ENCODE data around the gene SLC1A5. TPM values are rescaled to one million over a fixed set of nuclear protein-coding genes. Genes with fewer than 3 reads are reported as not detected.
A peak's percentile ranks its signal among the peaks of the same experiment; 100 is the strongest.

SLC1A5 gene
- total and polyA plus RNA-seq, 7 experiments from 2014 or later: 1.1 to 120 (median 5.3) TPM

- peaks cover 21 to 26% of the 10 kb centered on the region in 2 donors for H3K4me1 ChIP-seq (ENCODE audit: control insufficient read depth in 2 of 2, insufficient read depth in 2 of 2, low read length in 2 of 2)
- ATAC-seq: no peak
- H3K27ac ChIP-seq (ENCODE audit: low read depth, low read length): no peak overlapping the region
- peak in 8 of 9 donors; percentile 55 to 78 (median 64) for DNase-seq
- Mint-ChIP-seq H3K4me1 (peaks cover 26 to 46% (median 39%) of the 10 kb centered on the region in 7 donors), H3K4me3 (peak overlapping the region in 9 of 10 donors; percentile 16 to 97 (median 72)), H3K36me3 (peaks cover 3 to 8% (median 4%) of the 10 kb centered on the region in 5 donors), H3K27ac (peak overlapping the region in 7 of 9 donors; percentile 53 to 82 (median 75)), H3K9me3 (no peaks in the 10 kb centered on the region), H3K27me3 (no peaks in the 10 kb centered on the region)
- intact Hi-C loops (cut with micrococcal nuclease): loop anchor here (1.0 to 5.0 kb wide), 6 partner anchors 36 to 219 kb away; partner anchors contain the start of genes CALM3 (in 1 of the 2) and SLC1A5 (in 1 of the 2)
- H3K27me3 ChIP-seq (ENCODE audit: control insufficient read depth in 2 of 2, insufficient read depth in 2 of 2, low read length in 2 of 2): no peaks in the 10 kb centered on the region
- no peak overlapping the region for H3K4me3 ChIP-seq (ENCODE audit: low read length)
- H3K9me3 ChIP-seq (ENCODE audit: control insufficient read depth in 2 of 3, low read length in 3 of 3): no peaks in the 10 kb centered on the region
- POLR2A ChIA-PET: interaction anchor here (0.6 kb wide), 1 partner anchor 34 kb away, joined by 3 read pairs; no protein-coding TSS in a partner anchor
- CTCF ChIA-PET: interaction anchor here (0.7 to 1.6 kb wide), 4 partner anchors 25 to 258 kb away, joined by 3 to 7 read pairs (median 4); no protein-coding TSS in a partner anchor
- peaks cover 0 to 15% (median 4%) of the 10 kb centered on the region in 3 experiments for H3K36me3 ChIP-seq (ENCODE audit: control insufficient read depth in 2 of 3, insufficient read depth in 3 of 3, low read length in 3 of 3)
These were observed 39.9 kb downstream of the SLC1A5 start for GRCh38 chr19:46748325-46749109.

DNA sequence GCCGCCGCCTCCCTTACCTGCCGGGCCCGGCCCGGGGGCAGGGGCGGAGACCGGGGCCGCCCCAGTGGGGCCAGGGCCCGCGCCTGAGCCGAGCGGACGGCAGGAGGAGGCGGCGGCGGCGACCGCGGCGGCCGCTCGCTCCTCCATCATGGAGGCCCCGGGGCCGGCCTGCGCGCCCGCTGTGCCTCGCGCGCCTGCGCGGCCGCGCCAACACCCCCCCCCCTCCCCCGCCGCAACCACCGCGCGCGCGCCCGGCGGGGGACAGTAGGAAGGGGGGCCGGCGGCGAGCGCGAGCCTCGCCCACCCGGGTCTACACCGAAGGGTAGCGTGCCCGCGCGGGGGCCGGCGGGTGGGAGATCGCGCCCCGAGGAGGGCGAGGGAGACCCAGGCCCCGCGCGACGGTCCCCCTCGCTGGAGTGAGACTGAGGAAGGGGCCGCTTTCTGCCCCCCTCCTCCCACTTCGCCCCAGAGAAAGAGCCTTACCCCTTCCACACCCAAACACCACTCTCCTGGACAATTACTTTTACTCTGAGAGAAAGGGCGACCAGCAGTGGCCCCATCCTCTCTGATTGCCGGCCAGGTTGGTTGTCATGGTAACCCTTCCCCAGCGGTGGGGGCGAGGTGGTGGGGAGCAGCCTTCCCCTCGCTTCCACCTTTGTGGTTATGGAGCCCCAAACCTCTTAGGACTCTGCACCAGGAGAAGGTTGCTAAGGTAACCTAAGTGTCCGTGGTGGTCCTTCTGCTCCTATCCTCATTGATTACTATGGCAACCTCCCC, 41.9 kb downstream of the SLC1A5 start, which contains the start of gene STRN4:
STRN4 (minus strand) TSS at position 170 of the 777 bp plus-strand sequence; CDS start at position 150, 20 bp downstream.
- H3K4me1 ChIP-seq (ENCODE audit: control insufficient read depth in 2 of 2, insufficient read depth in 2 of 2, low read length in 2 of 2): peaks cover 21 to 26% of the 10 kb centered on the region in 2 donors
- peak within 1 kb of the TSS; percentile 91 for H3K27ac ChIP-seq (ENCODE audit: low read depth, low read length)
- peak within 1 kb of the TSS; percentile 73 for H3K4me3 ChIP-seq (ENCODE audit: low read length)
- Mint-ChIP-seq H3K4me1 (peaks cover 43 to 64% (median 58%) of the 10 kb centered on the region in 7 donors), H3K9me3 (no peaks in the 10 kb centered on the region), H3K27ac (peak within 1 kb of the TSS; percentile 74 to 94 (median 87)), H3K36me3 (peaks cover 0 to 4% (median 4%) of the 10 kb centered on the region in 5 donors), H3K4me3 (peak within 1 kb of the TSS; percentile 84 to 97 (median 90)), H3K27me3 (no peaks in the 10 kb centered on the region)
- peaks cover 0 to 18% (median 4%) of the 10 kb centered on the region in 3 experiments for H3K36me3 ChIP-seq (ENCODE audit: control insufficient read depth in 2 of 3, insufficient read depth in 3 of 3, low read length in 3 of 3)
- intact Hi-C loops (cut with micrococcal nuclease): loop anchor here (1.0 to 5.0 kb wide), 9 partner anchors 28 to 302 kb away; partner anchors contain the start of genes CALM3 (in 1 of the 2), SLC1A5 (in 1 of the 2) and TMEM160 (in 1 of the 2)
- POLR2A ChIA-PET: no interaction called here
- CTCF ChIA-PET: interaction anchor here (0.6 to 0.7 kb wide), 2 partner anchors 56 to 235 kb away, joined by 3 to 5 read pairs; no protein-coding TSS in a partner anchor
- no peaks in the 10 kb centered on the region for H3K9me3 ChIP-seq (ENCODE audit: control insufficient read depth in 2 of 3, low read length in 3 of 3)
- peak in 8 of 9 donors; percentile 29 to 65 (median 50) for DNase-seq
- H3K27me3 ChIP-seq (ENCODE audit: control insufficient read depth in 2 of 2, insufficient read depth in 2 of 2, low read length in 2 of 2): no peaks in the 10 kb centered on the region
- peak; percentile 87 for ATAC-seq

DNA sequence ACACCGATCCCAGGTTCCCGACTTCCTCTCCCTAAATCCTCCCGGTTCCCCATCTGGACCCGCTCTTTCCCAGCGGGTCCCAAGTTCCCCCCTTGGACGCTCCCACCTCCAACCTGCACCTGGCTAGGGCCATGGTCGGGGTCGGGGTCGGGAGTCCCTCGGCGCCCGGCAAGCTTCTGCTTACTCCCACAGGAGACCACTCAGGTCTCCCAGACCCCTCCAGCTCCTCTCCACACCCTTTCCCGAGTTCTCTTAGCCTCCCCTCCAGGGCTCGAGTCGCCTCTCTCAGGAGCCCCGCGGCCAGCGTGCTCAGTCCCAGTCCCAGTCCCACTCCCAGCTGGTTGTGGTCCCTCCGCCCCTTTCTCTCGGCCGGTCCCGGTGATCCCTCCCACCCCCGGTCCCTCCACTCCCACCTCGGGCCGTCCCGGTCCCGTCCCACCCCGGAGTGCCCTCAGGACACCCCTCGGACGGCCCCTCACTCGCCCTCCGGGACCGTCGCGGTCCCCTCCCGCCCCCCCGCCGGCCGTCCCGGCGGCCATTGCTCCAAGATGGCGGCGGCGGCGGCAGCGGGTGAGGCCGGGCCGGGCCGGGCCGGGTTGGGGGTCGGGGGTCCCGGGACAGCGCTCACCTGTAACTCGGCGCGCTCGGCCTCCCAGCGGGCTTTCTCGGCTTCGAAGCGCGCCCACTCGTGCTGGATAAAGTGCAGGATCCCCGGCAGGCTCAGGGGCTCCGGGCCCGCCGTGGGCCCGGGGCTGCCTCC, 42.7 kb downstream of the SLC1A5 start, which contains the start of gene FKRP:
FKRP (plus strand) TSS at position 537 of the 760 bp plus-strand sequence. CDS start 9,394 bp downstream, outside the sequence.
- H3K4me3 ChIP-seq (ENCODE audit: low read length): peak within 1 kb of the TSS; percentile 73
- ChIA-PET POLR2A (interaction anchor here (0.6 to 1.4 kb wide), 6 partner anchors 19 to 145 kb away, joined by 3 to 4 read pairs (median 3); partner anchors contain the start of gene SLC1A5), CTCF (interaction anchor here (1.1 kb wide), 1 partner anchor 85 kb away, joined by 3 read pairs; the partner anchor contains the start of gene DACT3)
- H3K27me3 ChIP-seq (ENCODE audit: control insufficient read depth in 2 of 2, insufficient read depth in 2 of 2, low read length in 2 of 2): no peaks in the 10 kb centered on the region
- H3K4me1 ChIP-seq (ENCODE audit: control insufficient read depth in 2 of 2, insufficient read depth in 2 of 2, low read length in 2 of 2): peaks cover 21 to 26% of the 10 kb centered on the region in 2 donors
- no peaks in the 10 kb centered on the region for H3K27me3 Mint-ChIP-seq
- H3K4me1 Mint-ChIP-seq: peaks cover 46 to 72% (median 58%) of the 10 kb centered on the region in 7 donors
- intact Hi-C loops (cut with micrococcal nuclease): loop anchor here (1.0 to 5.0 kb wide), 8 partner anchors 27 to 145 kb away; partner anchors contain the start of genes CALM3 (in 1 of the 2) and SLC1A5 (in 1 of the 2)
- peak; percentile 65 for ATAC-seq
- peaks cover 0 to 23% (median 4%) of the 10 kb centered on the region in 3 experiments for H3K36me3 ChIP-seq (ENCODE audit: control insufficient read depth in 2 of 3, insufficient read depth in 3 of 3, low read length in 3 of 3)
- peak within 1 kb of the TSS; percentile 91 for H3K27ac ChIP-seq (ENCODE audit: low read depth, low read length)
- DNase-seq: peak in 6 of 9 donors; percentile 22 to 61 (median 33)
- peak within 1 kb of the TSS; percentile 84 to 97 (median 90) for H3K4me3 Mint-ChIP-seq
- H3K27ac Mint-ChIP-seq: peak within 1 kb of the TSS; percentile 74 to 94 (median 87)
- H3K9me3 Mint-ChIP-seq: peaks cover 0 to under 1% (median 0%) of the 10 kb centered on the region in 11 donors
- H3K9me3 ChIP-seq (ENCODE audit: control insufficient read depth in 2 of 3, low read length in 3 of 3): no peaks in the 10 kb centered on the region
- peaks cover 0 to 4% (median 3%) of the 10 kb centered on the region in 5 donors for H3K36me3 Mint-ChIP-seq

DNA sequence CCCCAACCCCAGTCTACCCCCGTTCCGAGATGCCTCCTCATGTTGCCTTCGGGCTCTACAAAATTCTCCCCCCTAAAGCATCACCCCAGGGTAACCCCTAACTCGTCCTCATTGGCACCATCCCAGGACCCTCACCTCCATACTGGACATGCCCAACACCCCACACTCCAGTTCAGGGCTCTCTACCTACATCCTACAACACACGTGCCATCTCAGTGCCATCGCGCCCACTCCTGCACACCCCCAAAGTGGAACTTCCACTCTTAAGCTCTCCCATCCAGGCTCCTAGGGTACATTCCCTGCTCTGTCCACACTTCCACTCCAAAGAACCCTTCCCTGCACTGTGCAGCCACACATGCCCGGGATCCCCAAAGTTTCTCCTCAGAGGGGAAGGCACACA, 43.4 kb downstream of the SLC1A5 start:
- no peak for DNase-seq
- no peaks in the 10 kb centered on the region for H3K9me3 ChIP-seq (ENCODE audit: control insufficient read depth in 2 of 3, low read length in 3 of 3)
- intact Hi-C loops (cut with micrococcal nuclease): loop anchor here (5.0 kb wide), 4 partner anchors 33 to 143 kb away; partner anchors contain the start of genes CALM3 (in 1 of the 2) and SLC1A5 (in 1 of the 2)
- H3K27me3 ChIP-seq (ENCODE audit: control insufficient read depth in 2 of 2, insufficient read depth in 2 of 2, low read length in 2 of 2): no peaks in the 10 kb centered on the region
- Mint-ChIP-seq H3K36me3 (peaks cover 0 to 8% (median 2%) of the 10 kb centered on the region in 5 donors), H3K27me3 (no peaks in the 10 kb centered on the region), H3K9me3 (peaks cover 0 to 2% (median 0%) of the 10 kb centered on the region in 11 donors), H3K4me3 (peak overlapping the region; percentile 84 to 97 (median 90)), H3K4me1 (peaks cover 51 to 76% (median 59%) of the 10 kb centered on the region in 7 donors), H3K27ac (peak overlapping the region; percentile 39 to 94 (median 83))
- ATAC-seq: no peak
- POLR2A ChIA-PET: interaction anchor here (0.6 to 1.4 kb wide), 6 partner anchors 19 to 145 kb away, joined by 3 to 4 read pairs (median 3); partner anchors contain the start of gene SLC1A5
- peaks cover 21 to 26% of the 10 kb centered on the region in 2 donors for H3K4me1 ChIP-seq (ENCODE audit: control insufficient read depth in 2 of 2, insufficient read depth in 2 of 2, low read length in 2 of 2)
- peak overlapping the region; percentile 91 for H3K27ac ChIP-seq (ENCODE audit: low read depth, low read length)
- CTCF ChIA-PET: interaction anchor here (0.8 to 1.2 kb wide), 3 partner anchors 12 to 267 kb away, joined by 3 read pairs; partner anchors contain the start of gene DACT3
- H3K4me3 ChIP-seq (ENCODE audit: low read length): peak overlapping the region; percentile 73
- peaks cover 0 to 22% (median 4%) of the 10 kb centered on the region in 3 experiments for H3K36me3 ChIP-seq (ENCODE audit: control insufficient read depth in 2 of 3, insufficient read depth in 3 of 3, low read length in 3 of 3)

- ChIA-PET POLR2A (interaction anchor here (0.6 to 1.4 kb wide), 3 partner anchors 44 to 235 kb away, joined by 3 to 4 read pairs (median 4); partner anchors contain the start of gene SLC1A5), CTCF (interaction anchor here (0.5 to 1.2 kb wide), 3 partner anchors 13 to 268 kb away, joined by 3 to 4 read pairs (median 3); no protein-coding TSS in a partner anchor)
- no peak overlapping the region for H3K4me3 ChIP-seq (ENCODE audit: low read length)
- Mint-ChIP-seq H3K27ac (peak overlapping the region in 7 of 9 donors; percentile 74 to 94 (median 86)), H3K27me3 (no peaks in the 10 kb centered on the region), H3K4me3 (peak overlapping the region; percentile 84 to 97 (median 90)), H3K36me3 (peaks cover 0 to 6% (median 0%) of the 10 kb centered on the region in 5 donors), H3K4me1 (peaks cover 58 to 76% (median 65%) of the 10 kb centered on the region in 7 donors), H3K9me3 (peaks cover 0 to 2% (median 0%) of the 10 kb centered on the region in 11 donors)
- no peaks in the 10 kb centered on the region for H3K27me3 ChIP-seq (ENCODE audit: control insufficient read depth in 2 of 2, insufficient read depth in 2 of 2, low read length in 2 of 2)
- no peak for DNase-seq
- H3K4me1 ChIP-seq (ENCODE audit: control insufficient read depth in 2 of 2, insufficient read depth in 2 of 2, low read length in 2 of 2): peaks cover 21 to 26% of the 10 kb centered on the region in 2 donors
- no peak overlapping the region for H3K27ac ChIP-seq (ENCODE audit: low read depth, low read length)
- peaks cover 0 to 26% (median 4%) of the 10 kb centered on the region in 3 experiments for H3K36me3 ChIP-seq (ENCODE audit: control insufficient read depth in 2 of 3, insufficient read depth in 3 of 3, low read length in 3 of 3)
- intact Hi-C loops (cut with micrococcal nuclease): no loop called here
- H3K9me3 ChIP-seq (ENCODE audit: control insufficient read depth in 2 of 3, low read length in 3 of 3): no peaks in the 10 kb centered on the region
- ATAC-seq: no peak
These were observed 44.2 kb downstream of the SLC1A5 start for GRCh38 chr19:46744005-46744691.
